CD4-positive, alpha-beta T cell treated with Interferon gamma for 1 hour (primary cell): Measurements from ENCODE around the gene SF3B3.
"Not testable (repeated sequence)": the region's sequence is repeated elsewhere in the genome, so short reads cannot be mapped to it uniquely, and the experiment has no call there.

Source experiments
- DNase-seq: peaks from one replicate; pipeline ENCODE4 v3.0.0-alpha.2; 2020

The SF3B3 gene

GRCh38 chr16:70569752-70570151 lies 46.1 kb downstream of the SF3B3 start:
- DNase-seq = no peak

GRCh38 chr16:70570967-70571570 lies 47.5 kb downstream of the SF3B3 start:
- DNase-seq = no peak

GRCh38 chr16:70571623-70572022 lies 48.0 kb downstream of the SF3B3 start:
- no peak for DNase-seq

DNA sequence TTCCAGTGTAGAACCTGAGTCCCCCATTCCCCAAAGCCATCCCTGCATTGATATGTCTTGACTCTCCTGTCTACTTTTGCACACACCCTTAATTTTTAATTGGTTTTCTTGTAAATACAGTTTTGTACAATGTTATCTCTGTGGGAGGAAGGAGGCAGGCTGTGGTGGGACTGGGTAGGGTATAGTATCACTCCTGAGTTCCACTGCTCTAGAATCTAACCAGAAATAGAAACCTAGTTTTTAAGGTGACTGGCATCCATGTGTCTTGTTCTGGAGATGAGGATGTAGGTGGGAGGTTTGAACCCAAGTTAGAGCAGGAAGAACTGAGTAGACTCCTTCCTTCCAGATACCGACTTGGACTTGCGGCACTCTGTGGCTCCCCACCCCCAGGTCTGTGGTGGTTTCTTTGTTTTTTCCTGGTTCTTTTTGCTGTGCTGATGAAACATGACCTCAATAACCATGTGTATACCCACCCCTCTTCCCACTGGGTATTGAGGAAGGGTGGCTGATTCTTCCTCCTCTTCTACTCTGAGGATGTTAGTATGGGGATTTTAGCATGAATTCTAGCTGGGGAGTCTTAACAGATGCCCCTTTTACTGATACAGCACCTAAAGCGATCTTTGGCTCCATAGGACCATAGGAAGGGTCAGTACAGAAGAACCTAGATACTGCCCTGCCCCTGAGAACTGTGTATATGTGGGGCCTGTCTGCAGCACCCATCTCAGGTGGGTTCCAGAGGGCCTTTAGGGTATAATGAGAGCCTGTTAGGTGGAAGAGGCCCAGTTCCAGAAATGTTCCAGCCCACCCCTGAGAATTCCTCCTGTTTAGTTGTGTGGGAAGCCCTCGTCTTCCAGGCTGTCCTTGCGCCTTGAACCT lies 48.7 kb downstream of the SF3B3 start:
- no peak for DNase-seq

- DNase-seq = no peak
Measured at GRCh38 chr16:70572926-70573270, 49.3 kb downstream of the SF3B3 start.

DNA sequence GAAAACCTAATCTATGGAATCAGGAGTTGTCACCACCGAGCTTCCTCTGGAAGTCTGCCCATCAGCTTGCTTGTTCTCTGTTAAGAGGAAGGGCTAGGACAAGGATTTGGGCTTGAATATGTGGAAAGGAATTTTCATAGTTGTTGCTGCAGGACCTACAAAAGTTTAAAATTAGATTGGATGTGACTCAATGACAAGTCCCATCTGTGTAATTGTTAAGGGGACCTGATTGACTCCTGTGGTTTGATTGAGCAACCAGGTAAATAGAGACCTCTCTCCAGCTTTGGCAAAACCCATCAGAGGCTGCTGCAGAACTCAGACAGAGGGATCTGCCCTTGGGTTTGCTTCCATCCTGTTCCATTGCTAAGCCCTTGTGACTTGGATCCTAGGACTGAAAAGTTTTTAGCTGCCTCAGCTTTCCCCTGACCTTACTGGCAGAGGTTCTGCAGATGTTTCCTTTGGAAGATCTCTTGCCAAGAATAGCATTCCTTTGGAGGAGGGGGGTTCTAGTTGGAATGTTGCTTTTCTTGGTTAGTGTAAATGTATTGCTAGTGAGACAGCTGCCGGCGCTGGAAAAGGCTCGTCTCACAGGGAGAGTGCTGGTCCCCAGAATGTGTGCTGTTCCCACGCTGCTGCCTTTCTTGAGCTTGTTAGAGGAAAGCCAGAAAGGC lies 50.0 kb downstream of the SF3B3 start:
- DNase-seq = no peak

DNA sequence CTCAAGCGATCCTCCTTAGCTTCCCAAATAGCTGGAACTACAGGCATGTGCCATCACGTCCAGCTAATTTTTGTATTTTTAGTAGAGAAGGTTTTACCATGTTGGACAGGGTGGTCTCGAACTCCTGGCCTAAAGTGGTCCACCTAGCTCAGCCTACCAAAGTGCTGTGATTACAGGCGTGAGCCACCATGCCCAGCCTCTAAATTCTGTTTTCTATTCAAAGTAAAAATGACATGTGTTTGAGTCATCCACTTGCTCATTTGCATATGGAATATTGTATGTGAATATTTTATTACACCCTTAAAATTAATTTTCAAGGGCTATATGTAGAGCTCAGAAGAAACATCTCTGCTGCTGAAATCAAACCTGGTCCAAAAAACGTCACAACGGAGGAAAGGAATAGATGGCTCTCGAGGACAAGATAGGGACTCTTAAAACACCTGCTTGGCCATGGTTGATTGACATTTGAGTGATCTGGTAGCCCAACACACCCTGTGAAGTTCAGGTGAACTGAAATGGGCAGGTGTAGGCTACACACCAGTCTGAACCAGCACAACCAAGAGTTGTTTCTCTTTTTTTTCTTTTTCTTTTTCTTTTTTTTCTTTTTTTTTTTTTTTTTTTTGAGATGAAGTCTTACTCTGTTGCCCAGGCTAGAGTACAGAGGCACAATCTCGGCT lies 51.1 kb downstream of the SF3B3 start:
- DNase-seq = no peak

GRCh38 chr16:70575376-70575775 lies 51.8 kb downstream of the SF3B3 start:
- no peak for DNase-seq

DNA sequence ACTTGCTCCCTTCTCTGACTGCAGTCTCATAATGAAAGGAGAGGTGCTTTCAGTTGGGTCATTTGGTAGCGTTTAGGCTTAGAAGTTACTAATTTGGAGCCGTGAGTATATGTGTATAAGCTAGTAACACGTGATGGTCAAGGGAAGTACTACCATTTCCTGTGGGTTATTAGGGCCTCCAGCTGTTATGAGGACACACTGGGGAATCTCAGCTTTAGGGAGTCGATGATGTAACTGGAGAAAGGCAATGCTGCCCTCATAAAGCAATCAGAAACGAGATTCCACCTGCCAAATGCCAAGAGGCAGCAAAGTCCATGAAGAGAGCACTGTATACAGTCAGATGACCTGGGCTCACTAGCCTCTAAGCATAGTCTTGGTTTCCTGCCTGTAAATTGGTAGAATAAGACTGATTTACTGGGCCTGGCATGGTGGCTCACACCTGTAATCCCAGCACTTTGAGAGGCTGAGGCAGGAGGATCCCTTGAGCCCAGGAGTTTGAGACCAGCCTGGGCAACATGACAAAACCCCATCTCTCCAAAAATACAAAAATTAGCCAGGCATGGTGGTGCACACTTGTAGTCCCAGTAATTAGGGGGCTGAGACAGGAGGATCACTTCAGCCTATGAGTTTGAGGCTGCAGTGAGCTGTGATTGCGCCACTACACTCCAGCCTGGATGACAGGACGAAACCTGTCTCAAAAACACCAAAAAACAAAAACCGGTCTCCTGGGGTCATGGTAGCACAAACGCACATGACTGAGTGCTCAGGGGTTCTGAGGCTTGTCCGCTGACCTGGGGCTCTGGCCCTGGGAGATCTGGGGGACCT lies 53.0 kb downstream of the SF3B3 start:
- DNase-seq = no peak

- no peak for DNase-seq
Measured at GRCh38 chr16:70577256-70577698, 53.7 kb downstream of the SF3B3 start.

GRCh38 chr16:70578035-70578434 lies 54.4 kb downstream of the SF3B3 start:
- DNase-seq = no peak

DNA sequence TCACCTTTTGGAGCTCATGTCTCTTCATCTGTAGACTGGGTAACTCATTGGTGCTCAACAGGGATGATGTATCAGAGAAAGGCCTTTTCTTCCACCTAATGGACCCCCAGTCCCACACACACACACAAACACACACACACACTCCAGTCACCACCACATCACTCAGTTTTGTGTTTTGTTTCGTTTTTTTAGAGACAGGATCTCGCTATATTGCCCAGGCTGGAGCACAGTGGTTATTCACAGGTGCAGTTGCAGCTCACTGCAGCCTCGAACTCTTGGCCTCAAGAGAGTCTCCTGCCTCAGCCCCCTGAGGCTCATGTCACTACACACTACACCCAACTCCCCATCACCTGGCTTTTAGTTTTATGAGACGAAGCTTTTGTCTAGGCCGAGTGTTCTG lies 55.6 kb downstream of the SF3B3 start:
- no peak for DNase-seq

GRCh38 chr16:70579648-70580630 lies 56.3 kb downstream of the SF3B3 start:
- DNase-seq = no peak

DNA sequence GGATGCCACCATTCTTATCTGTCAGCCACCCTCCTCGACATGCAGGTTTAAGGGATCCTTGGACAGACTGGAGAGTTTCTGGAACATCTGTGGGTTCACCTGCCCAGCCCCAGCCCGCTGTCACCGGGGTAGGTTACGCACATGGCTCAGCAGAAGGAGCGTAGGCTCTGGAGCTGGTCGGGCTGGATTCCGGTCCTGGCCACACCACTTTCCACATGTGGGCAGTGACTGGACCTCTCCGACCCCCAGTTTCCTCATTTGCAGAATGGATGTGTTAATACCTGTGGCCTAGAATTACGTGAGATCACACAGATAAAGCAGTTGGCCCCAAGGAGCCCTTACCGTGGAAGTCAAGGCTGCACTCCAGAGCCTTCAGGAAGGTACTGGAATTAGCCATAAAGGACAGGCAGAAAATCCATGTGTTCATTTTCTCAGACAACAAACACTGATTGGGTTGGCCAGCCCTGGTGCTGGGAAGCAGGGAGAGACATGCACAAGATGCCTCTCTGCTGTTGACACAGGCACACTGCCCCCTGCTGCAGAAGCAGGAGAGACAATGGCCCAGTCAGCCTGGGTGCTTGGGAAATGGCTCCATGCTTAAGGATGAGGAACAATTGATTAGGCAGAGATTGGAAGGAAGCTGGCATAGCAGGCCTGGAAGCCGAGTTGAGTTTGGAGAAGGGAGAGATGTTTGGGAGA lies 58.8 kb downstream of the SF3B3 start:
- no peak for DNase-seq

DNA sequence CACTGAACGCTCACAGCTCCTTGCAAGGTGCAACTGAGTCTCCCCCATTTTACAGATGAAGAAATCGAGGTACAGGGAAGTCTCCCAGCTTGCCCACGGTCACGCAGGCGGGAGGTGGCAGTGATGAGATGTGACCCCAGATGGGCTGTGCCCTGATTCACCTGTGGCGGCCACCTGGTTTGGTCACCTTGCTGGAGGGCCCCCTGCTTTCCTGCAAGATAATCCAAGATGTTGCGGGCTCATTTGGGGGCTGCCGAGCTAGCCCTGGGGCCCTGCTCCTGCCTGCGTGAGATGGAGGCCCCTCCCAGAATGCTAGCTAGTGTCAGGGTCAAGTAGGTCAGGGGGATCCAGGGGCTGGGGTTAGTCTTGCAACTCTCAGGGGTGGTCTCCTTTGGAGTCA lies 63.1 kb downstream of the SF3B3 start:
- no peak for DNase-seq

- DNase-seq = no peak
Measured at GRCh38 chr16:70588565-70588964, 64.9 kb downstream of the SF3B3 start.

DNA sequence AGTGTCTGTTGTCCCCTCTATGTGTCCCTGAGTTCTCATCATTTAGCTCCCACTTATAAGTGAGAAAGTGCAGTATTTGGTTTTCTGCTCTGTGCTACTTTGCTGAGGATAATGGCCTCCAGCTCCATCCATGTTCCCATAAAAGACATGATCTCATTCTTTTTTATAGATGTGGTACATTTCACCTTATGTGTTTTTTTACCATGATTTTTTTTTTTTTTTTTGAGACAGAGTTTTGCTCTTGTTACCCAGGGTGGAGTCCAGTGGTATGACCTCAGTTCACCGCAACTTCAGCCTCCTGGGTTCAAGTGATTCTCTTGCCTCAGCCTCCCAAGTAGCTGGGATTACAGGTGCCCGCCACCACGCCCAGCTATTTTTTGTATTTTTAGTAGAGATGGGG lies 65.8 kb downstream of the SF3B3 start:
- not testable (repeated sequence) for DNase-seq

DNA sequence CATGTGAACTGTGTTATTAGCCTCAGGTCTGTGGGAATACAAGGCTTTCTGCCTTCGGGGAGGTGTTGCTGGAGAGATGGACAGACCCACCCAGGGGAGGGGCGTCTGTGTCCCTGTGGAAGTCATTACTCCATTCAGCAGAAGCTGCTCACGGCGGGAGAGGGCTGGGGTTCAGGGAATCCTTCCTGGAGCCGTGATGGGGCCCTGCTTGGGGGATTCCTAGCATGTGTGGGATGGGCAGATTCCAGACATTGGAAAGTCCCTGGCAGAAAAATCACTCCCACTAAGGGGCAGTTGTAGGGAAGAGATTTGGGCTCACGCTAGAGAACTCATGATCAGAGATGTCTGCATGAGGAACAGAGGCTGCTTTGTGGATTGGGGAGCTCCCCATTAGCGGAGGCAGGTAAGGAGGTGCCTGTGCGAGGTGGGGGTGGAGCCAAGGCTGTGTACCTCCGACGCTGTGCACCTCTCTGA lies 66.4 kb downstream of the SF3B3 start:
- no peak for DNase-seq

- no peak for DNase-seq
Measured at GRCh38 chr16:70590722-70591415, 67.3 kb downstream of the SF3B3 start.

- no peak for DNase-seq
Measured at GRCh38 chr16:70591615-70592014, 68.0 kb downstream of the SF3B3 start.
